Erythroblast (primary cell): Measurements from ENCODE around the gene SHB.

Source experiments
- DNase-seq, 2 experiments: peaks; one replicate each; lab custom pipeline; 2025; lab: John Stamatoyannopoulos, UW
- GATA1 ChIP-seq: IDR thresholded peaks from 2 replicates; pipeline ENCODE4 v1.6.1; 2011; ENCODE audit warnings: low read depth, mild to moderate bottlenecking, control low read depth, low read length, moderate library complexity
- POLR2A ChIP-seq: IDR thresholded peaks from 2 replicates; pipeline ENCODE4 v1.6.1; 2011; ENCODE audit warnings: mild to moderate bottlenecking, low read length

Gene SHB

DNA sequence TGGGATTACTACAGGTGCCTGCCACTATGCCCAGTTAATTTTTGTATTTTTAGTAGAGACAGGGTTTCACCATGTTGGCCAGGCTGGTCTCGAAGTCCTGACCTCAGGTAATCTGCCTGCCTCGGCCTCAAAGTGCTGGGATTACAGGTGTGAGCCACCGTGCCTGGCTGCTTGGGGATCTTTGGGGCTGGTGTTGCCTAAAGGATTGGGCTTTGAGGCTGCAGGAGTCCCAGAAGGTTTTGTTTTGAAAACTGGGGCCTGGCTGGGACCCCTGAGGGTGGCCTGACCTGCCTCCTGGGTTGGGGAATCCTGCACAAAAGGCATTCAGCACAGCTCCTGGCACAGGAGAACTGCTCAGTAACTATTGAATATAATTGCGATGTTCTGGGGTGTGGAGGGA, 25.1 kb upstream of the SHB start:
- TF ChIP-seq POLR2A: no peak
- DNase-seq: no peak

GRCh38 chr9:38092656-38093055, 23.6 kb upstream of the SHB start:
- DNase-seq: no peak
- no peak for TF ChIP-seq GATA1
- TF ChIP-seq POLR2A: no peak

GRCh38 chr9:38092200-38092524, 23.1 kb upstream of the SHB start:
- TF ChIP-seq GATA1: no peak
- no peak for TF ChIP-seq POLR2A
- no peak for DNase-seq

GRCh38 chr9:38091310-38092199, 22.5 kb upstream of the SHB start:
- TF ChIP-seq GATA1 (no peak), POLR2A (no peak)
- no peak for DNase-seq

- TF ChIP-seq POLR2A: no peak
- TF ChIP-seq GATA1: no peak
- no peak for DNase-seq
Measured at GRCh38 chr9:38090170-38090569, 21.1 kb upstream of the SHB start.

DNA sequence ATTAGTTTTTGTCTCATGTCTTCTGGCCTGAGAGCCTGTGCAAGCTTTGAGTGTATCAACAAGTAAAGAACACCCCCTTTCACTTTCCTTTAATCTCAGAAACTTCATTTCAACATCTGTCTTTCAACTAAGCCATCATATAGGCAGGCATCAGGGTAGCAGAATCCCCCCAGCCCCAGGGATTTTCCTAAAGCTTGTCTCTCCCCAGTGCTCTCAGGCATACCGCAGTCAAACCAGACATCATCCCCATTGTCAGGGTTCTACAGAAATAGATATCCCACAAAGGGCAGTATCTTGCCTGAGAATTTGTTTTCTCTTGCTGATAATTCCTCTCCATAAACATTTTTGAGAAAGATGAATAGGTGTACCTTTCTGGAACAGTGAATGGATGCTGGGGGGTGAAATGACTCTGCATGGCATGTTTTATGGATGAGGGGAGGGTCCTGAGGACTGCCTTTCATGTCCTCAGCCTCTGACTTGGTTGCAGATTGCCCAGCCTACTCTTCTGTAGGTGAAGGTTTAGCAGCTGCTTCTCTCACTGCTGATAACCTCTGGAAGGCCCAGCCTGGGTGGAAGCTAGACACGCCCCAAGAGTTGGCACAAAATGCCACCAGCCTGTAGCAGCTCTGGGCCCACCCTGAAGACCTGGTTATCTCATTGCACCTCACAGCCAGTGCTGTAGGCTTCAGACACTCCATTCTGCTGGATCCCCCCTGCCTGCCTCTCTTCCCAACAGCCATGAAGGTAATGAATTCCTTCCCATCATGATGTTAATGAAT, 20.5 kb upstream of the SHB start:
- TF ChIP-seq GATA1: no peak
- peak; percentile 20 for TF ChIP-seq POLR2A
- no peak for DNase-seq

GRCh38 chr9:38088006-38088925, 19.2 kb upstream of the SHB start:
- peak; percentile 50 to 75 for DNase-seq
- TF ChIP-seq POLR2A (no peak), GATA1 (no peak)

- no peak for DNase-seq
- TF ChIP-seq GATA1 (no peak), POLR2A (no peak)
Measured at GRCh38 chr9:38086496-38086895, 17.5 kb upstream of the SHB start.

DNA sequence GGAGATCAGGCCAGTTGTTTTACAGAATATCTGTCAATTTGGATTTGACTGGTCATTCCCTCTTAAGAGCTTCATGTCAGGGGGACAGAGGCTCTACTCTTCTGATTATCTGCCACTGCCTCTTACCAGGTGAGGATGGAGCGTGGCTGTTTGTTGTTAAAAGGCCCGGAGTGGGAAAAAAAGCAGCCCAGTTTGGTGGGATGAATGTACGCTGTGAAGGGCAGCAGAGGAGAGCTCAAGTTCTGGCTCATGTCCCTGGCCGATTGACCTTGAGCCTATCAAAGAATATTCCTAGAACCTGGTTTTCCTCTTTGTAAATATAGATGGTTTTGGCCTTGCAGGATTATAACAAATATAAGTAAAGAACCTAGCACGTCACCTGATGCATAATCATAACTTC, 16.3 kb upstream of the SHB start:
- DNase-seq: no peak
- no peak for TF ChIP-seq POLR2A
- no peak for TF ChIP-seq GATA1

DNA sequence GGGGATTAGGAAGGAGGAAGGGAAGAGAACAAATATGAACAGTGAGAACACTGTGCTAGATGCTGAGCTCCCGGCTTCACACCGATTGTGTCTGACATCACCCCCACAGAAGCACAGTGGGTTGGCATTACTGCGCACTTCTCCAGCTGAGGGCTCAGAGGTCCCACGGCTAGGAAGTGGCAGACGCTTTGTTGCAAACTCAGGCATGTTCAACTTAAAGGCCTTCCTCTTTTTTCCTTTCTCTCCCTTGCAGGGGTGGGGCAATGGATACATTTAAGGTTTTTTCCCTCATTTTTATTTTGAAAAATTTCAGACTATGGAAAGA, 15.5 kb upstream of the SHB start:
- TF ChIP-seq GATA1 (no peak), POLR2A (no peak)

GRCh38 chr9:38083858-38084555, 15.0 kb upstream of the SHB start:
- no peak for DNase-seq
- no peak for TF ChIP-seq POLR2A
- TF ChIP-seq GATA1: no peak

More for the DNA sequence above, 15.5 kb upstream of the SHB start:
- DNase-seq: no peak

- no peak for DNase-seq
- no peak for TF ChIP-seq POLR2A
- TF ChIP-seq GATA1: no peak
Measured at GRCh38 chr9:38082446-38083287, 13.6 kb upstream of the SHB start.
